GM19025 (cell line): ENCODE data around the gene RAE1.
"Not testable (repeated sequence)": the region's sequence is repeated elsewhere in the genome, so short reads cannot be mapped to it uniquely, and the experiment has no call there.

Experiments used
- ATAC-seq: cut with Tn5 transposase; IDR thresholded peaks from one replicate; pipeline ENCODE4 v1.9.1; 2021; ENCODE audit warnings: mild to moderate bottlenecking, low read depth, moderate library complexity; ENCODE audit not compliant: unreplicated experiment

The RAE1 gene

DNA sequence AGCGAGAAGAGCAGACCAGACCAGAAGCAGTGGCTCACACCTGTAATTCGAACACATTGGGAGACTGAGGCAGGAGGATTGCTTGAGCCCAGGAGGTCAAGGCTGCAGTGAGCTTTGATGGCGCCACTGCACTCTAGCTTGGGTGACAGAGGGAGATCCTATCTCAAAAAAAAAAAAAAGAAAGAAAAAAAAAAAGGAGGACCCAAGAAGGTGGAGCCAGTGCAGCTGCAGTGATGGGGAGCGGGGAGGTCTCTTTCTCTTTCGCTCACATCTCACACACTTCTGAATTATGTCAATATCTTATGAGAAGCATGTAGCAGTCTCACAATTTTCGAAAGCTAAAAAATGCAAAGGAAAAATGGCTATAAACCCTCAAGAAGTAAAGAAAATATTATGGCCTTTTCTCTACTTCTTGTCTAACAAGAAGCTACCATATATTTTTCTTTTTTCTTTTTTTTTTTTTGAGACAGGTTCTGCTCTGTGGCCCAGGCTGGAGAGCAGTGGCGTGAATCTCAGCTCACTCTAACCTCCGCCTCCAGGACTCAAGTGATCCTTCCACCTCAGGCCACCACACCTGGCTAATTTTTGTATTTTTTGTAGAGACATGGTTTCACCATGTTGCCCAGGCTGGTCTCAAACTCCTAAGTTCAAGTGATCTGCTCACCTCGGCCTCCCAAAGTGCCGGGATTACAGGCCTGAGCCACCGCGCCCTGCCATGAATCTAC lies 25.3 kb upstream of the RAE1 start:
- ATAC-seq: no peak

DNA sequence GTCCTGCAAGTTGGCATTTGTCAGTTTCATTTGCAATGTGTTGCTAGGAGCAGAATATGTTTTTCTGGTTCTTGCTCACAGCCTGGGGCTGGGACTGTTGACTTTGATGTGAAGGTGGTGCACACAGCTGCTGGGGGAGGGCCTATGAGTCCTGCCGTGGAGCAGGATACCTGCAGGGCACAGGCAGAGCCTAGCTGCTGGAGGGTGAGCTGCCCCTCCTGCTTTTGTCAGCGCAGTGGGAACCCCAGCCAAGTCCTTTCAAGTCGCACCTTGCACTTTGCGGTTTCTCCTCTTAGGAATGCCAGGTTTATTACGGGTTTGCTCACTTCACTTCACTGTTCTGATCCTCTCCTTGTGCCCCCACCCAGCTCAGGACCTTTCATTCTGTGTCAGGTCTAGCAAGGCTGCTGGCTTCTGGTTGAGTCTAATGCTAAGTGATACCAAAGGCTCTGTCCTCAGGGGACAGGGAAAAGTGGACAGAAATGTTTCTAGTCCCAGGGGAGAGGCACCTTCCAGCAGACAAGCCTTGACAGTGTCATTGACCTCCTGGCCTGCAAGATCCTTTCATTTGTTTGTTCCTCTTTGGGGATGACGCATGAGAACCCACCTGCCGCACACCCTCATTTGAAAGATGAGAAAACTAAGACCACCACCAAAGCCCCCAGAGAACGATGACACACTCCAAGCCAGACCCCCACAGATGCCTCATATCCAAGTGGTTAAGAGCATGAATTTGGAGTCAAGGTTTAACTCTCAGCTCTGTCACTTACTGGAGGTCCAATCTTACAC lies 24.2 kb upstream of the RAE1 start:
- ATAC-seq: no peak

DNA sequence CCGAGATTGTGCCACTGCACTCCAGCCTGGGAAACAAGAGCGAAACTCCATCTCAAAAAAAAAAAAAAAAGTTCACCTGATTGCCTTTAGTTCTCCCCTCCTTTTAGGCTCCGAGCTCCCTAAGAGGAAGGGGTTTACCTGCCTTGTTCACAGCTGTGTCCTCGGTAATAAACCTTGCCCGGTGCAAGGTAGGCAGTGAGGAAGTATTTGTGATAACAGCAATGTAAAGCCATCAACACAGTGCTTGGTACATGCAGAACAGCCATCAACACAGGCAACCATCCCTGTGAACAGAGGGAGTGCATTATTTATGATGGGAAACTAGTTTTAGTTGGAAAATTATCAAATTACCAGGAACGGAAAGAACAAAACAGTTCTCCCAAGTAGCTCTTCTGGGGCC lies 23.2 kb upstream of the RAE1 start:
- no peak for ATAC-seq

DNA sequence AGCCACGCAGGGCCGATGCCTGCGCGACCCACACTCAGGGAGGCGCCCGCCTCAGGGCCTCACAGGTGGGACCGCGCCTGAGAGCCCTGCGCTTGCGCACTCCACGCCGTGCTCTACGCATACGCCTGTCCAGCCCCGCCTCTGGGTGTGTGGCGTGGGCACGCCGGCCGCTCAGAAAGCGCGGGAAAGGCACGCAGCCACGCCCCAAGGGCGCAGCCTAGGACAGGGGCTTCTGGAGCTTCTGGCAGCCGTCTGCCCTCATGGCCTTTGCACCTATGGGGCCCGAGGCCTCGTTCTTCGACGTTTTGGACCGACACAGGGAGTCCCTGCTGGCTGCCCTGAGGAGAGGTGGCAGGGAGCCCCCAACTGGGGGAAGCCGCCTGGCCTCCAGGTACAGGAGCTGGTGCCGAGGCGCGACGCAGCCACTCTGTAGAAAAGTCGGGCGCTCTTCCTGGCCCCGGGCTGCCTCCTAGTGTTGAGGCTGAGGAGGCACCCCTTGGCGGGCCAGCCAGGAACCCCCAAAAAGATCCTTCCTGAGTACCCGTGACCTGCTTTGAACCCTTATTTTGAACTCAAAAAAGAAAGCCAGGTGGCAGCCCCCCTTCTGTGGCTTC lies 21.3 kb upstream of the RAE1 start, which contains the start of gene SPO11:
SPO11 (plus strand) TSS at position 196 of the 614 bp plus-strand sequence; CDS start at position 261, 65 bp downstream.
- ATAC-seq: no peak

DNA sequence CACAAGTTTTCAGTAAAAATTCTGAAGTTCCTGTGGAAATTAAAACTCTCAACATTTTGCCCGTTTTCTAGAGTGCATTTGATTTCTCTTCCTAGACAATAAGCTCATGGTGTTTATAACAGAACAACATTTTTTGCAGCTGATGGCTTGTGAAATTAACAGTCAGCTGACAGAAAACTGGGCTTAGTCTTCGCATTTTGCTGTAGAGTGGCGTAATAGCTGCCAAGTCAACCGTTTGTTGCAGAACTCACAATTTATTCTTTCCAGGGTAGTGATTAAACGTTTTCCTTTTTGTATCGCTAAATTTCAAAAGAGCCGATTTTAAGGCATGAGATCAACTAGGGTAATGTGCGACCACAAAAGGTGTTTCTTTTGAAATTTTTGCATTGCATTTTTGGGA lies 20.1 kb upstream of the RAE1 start:
- no peak for ATAC-seq

DNA sequence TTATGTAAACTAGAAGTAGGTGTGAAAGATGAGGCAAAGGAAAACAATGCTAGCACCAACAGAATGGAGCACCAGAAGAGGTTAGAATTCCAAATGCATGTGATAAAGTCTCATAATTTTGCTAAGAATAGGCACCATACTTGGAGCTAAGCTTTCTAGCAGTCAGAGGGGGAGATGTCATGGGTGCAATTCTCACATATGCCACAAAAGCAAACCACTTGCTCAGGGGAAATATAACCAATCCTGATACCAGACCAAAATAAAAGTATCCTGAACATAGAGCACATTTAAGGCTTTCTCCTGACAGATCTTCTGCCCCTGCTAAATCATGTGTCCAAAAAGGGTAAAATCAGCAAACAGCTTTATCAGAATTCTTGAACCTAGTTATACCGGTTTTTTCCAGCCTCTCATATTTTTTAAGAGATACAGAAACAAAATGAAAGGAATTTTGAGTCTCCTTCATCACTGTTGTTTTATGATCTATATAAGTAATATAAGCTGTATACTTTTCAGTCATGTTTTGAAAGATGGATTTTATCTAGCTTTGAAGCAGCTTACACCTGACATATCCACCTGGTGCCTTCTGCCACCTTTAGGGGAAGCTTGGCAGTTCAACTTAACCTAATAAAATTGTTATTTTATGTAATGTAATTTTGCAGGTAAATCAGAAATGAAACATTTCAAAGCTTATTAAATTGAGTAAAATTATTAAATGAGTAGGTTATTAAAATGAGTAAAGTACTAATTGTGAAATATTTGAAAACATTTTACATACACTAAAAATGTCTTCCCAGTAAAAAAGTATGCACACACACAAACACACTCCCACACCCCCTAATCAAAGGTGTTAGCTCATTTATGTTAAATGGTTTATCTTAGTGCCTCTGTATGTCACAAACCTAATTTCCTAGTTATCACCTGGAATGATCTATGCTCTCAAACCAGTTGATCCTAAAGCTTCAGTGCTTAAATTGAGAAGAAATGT lies 18.7 kb upstream of the RAE1 start:
- no peak for ATAC-seq

DNA sequence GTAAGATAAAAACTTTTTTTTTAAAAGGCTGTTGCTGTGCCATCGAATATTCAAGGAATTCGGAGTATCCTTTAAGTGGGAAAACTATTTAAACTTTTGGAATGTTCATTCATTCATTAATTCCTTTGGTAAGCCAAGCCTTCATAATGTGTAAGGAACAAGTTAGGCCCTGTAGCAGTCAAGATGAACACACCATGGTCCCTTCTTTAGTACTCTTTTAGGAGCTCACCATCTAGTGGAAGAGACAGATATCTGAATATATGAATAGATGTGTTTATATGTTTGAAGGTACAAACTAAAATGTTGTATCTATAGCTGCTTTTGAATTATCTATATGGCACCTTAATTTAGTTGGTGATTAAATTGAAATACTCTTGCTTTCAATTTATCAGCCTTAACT lies 15.7 kb upstream of the RAE1 start:
- ATAC-seq: no peak

DNA sequence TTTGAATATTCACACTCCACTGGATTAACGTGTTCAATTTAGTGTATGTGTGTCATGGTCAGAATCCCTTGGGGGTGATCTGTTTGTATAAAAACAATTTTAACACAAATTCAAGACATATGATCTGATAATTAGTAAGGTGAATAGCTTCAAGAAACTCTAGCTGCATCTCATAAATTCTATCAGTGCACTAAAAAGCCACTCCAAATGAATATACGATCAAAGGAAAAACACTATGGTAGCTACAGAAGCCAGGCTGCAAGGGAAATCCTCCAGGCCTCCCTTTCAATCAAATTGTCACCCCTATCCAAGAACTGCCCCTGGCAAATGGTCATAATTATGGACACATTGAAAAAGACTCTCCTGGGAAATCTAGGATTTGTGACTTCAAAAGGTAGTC lies 9.4 kb upstream of the RAE1 start:
- ATAC-seq: no peak

DNA sequence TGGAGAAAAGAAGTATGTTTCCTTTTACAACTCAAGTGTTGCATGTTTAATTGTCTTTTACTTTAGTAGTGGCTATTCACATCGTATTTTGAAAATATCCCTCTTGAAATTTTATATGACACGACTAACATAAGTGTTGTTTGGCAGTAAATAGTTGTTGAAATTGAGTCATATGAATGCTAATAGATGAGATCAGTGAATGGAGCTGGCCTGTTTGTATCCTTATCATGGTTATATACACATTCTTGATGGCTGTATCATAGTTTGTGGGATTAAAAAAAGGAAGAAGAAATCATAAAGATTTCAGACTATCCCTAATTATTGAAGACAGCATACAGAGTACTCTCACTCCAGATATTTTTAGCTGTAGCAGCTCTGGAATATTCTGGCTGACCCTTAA lies 8.2 kb upstream of the RAE1 start:
- ATAC-seq: no peak

DNA sequence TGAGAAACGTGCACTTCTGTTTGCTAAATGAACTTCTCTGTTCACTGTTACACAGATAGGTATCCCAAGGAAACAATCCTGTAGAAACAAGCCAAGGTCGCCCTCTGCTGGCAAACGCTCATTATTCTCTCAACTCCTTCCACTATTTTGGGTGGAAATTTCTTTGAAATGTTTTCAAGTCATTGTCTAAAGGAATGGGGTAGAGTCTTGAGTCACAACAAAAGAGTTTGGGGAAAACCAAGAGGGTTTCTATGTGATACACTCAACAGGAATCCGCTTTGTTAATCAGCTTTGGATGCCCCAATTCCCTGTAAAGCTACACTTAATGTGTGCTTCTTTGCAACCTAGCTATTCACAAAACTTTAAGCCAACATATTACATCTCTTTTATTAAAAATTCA lies 4.6 kb upstream of the RAE1 start:
- no peak for ATAC-seq

DNA sequence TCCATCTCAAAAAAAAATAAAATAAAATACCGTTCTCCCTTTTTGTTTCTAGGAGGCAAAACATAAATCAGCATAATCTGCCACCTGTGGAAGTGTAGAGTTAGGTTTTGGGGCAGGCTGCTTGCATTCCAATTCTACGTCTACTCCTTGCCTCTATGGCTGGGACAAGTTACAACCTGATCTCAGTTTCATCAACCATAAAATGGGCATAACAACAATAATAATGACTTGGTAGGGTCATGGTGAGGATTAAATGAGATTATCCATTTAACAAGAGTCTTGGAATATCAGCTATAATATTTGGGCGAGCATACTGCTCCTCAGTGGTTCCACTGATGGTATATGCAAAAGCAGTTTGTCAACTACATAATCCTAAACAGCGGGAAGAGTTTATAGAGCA lies 3.7 kb upstream of the RAE1 start:
- no peak for ATAC-seq

DNA sequence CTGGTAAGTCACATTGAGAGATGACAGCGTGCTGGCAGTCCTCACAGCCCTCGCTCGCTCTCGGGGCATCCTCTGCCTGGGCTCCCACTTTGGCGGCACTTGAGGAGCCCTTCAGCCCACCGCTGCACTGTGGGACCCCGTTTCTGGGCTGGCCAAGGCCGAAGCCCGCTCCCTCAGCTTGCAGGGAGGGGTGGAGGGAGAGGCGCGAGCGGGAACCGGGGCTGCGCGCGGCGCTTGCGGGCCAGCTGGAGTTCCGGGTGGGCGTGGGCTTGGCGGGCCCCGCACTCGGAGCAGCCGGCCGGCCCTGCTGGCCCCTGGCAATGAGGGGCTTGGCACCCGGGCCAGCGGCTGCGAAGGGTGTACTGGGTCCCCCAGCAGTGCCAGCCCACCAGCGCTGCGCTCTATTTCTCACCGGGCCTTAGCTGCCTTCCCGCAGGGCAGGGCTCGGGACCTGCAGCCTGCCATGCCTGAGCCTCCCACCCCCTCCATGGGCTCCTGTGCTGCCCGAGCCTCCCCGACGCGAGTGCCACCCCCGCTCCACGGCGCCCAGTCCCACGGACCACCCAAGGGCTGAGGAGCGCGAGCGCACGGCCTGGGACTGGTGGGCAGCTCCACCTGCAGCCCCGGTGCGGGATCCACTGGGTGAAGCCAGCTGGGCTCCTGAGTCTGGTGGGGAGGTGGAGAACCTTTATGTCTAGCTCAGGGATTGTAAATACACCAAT lies 2.7 kb upstream of the RAE1 start:
- ATAC-seq: not testable (repeated sequence)

DNA sequence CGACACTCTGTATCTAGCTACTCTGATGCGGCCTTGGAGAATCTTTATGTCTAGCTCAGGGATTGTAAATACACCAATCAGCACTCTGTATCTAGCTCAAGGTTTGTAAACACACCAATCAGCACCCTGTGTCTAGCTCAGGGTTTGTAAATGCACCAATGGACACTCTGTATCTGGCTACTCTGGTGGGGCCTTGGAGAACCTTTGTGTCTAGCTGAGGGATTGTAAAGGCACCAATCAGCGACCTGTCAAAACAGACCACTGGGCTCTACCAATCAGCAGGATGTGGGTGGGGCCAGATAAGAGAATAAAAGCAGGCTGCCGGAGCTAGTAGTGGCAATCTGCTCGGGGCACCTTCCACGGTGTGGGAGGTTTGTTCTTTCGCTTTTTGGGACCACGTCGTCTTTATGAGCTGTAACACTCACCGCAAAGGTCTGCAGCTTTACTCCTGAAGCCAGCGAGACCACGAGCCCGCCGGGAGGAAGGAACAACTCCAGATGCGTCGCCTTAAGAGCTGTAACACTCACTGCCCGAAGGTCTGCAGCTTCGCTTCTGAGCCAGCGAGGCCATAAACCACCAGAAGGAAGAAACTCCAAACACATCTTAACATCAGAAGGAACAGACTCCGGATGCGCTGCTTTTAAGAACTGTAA lies 2.0 kb upstream of the RAE1 start:
- not testable (repeated sequence) for ATAC-seq

DNA sequence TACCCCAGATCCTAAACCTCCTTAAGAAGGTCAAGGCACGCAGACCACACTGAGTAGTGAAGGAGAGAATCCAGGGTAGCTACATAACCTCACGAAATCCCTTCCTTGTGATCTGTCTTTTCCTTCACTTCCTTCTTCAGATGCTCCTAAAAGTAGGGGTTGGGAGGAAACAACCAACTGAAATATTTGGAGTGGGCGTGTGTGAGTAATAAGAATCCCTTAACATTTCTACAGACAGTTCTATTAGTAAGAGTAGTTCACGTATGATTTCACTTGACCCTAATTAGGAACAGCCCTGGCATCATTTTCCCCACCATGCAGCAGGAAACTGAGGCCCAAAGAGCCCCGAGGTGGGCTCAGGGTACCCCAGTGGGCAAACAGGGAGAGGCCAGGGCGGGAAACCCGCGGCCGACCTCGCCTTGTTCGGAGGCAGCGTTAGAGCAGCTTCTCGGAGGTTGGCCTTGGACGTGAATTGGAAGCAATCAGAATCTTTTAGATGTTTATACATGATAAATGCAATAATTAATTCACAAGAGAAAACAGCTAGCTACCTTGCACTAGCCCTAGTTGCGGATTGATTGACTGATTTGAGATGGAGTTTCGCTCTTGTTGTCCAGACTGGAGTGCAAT lies 859 bp upstream of the RAE1 start:
- no peak for ATAC-seq

DNA sequence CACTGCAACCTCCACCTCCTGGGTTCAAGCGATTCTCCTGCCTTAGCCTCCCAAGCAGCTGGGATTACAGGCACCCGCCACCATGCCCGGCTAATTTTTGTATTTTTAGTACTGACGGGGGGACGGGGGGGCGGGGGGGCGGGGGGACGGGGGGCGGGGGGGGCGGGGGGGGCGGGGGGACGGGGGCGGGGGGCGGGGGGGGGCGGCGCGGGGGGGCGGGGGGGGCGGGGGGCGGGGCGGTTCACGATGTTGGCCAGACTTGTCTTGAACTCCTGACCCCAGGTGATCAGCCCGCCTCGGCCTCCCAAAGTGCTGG lies 371 bp upstream of the RAE1 start:
- ATAC-seq: not testable (repeated sequence)

DNA sequence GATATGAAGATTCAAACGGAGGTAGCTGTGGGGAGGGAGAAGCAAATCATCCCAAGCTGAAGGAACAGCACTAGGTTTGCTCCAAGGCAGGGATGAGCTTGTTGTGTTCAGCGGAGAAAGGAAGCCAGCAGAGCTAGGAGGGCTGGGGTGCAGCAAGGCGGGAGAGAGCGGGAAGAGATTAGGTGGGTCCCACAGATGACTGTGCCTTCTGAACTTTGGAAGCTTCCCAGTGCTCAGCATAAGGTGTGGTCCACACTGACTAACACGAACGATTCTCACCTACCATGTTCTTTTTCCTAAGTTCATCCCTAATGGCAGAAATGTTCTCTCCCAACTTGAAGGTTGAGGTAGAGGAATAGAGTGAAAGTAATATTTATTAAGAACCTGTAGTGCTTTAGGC lies 1.2 kb downstream of the RAE1 start:
- ATAC-seq: no peak

DNA sequence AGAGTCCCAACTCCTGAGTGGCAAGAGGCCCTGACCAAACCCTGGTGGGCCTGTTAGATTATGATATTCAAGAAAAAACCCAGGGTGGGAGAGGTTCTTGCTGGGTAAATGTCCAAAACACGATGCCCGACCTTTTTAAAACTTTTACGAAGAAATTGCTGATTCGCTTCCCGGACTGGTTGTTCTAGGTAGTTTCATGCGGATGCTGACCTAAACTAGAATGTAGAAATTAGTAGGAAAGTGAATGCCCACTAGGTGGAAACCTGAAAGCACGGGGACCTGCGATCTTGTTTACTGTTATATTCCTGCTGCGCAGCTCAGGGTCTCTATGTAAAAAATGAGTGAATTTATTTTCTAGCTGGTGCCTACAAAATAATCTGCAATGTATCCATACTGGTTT lies 2.3 kb downstream of the RAE1 start:
- no peak for ATAC-seq

DNA sequence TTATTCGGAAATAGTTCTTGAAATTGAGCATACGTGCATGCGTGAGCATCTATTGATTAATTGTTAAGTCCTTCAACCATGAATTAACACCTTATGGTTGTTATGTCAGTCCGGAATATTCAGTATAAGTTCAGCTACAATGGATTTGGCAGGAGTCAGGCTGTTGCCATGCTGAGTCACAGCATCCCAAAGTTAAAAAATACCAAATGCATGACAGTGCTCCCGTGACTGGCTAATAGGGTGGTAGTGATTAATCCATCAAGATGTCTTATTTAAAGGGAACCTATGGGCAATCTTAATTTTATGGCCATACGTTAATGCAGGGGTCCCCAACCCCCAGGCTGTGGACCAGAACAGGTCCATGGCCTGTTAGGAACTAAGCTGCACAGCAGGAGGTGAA lies 10.5 kb downstream of the RAE1 start:
- no peak for ATAC-seq

DNA sequence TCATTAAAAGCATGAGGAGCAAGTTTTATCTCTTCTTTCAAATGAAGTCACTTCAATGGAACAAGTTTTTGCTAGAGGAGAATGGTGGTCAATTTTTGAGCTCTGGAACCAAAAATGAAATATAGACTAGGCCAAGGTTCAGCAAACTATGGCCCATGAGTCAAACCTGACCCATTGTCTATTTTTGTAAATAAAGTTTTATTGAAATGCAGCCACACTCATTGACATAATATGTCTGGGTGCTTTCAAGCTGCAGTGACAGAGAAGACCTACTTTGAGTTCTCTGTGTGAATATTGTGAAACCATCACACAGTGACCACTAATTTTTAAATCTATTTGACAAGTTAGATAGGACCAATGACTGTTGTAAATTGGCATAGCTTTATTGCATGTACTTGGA lies 13.4 kb downstream of the RAE1 start:
- ATAC-seq: no peak
